Spleen (tissue), 11 donors: Measurements from ENCODE around the gene RNF150. TPM values are rescaled to one million over a fixed set of nuclear protein-coding genes. Genes with fewer than 3 reads are reported as not detected.

ENCODE experiments used
- DNase-seq: peaks from one replicate; pipeline ENCODE4 v3.0.0-alpha.2; 2020
- H3K27ac ChIP-seq, 8 donors: fragments of 200-600 bp; sonication (generic) in 7 of 8; 1 replicate in 4 of 8; 2 replicates in 4 of 8; pipeline versions ENCODE4 v1.5.0 to v1.8.0; 2016 to 2021; ENCODE audit warnings: inconsistent platforms in 4 of 8, mild to moderate bottlenecking in 4 of 8, moderate library complexity in 1 of 8
- H3K27me3 ChIP-seq, 7 donors: fragments of 200-600 bp; sonication (generic) in 6 of 7; replicated peaks in 1 of 7; 1 replicate in 4 of 7; 2 replicates in 3 of 7; pipeline versions ENCODE4 v1.5.0 to v1.8.0; 2016 to 2021; ENCODE audit warnings: inconsistent platforms in 3 of 7, mild to moderate bottlenecking in 1 of 7
- H3K36me3 ChIP-seq, 6 donors: fragments of 200-600 bp; sonication (generic) in 5 of 6; 1 replicate in 4 of 6; 2 replicates in 2 of 6; pipeline versions ENCODE4 v1.5.0 to v1.8.0; 2016 to 2021; ENCODE audit warnings: inconsistent platforms in 2 of 6
- H3K4me1 ChIP-seq, 6 donors: fragments of 200-600 bp; sonication (generic) in 5 of 6; 1 replicate in 3 of 6; 2 replicates in 3 of 6; pipeline versions ENCODE4 v1.5.0 to v1.8.0; 2016 to 2021; ENCODE audit warnings: inconsistent platforms in 3 of 6
- H3K4me3 ChIP-seq, 8 donors: fragments of 200-600 bp; sonication (generic) in 7 of 8; 1 replicate in 4 of 8; 2 replicates in 4 of 8; pipeline versions ENCODE4 v1.5.0 to v1.8.0; 2016 to 2021; ENCODE audit warnings: inconsistent platforms in 4 of 8, mild to moderate bottlenecking in 4 of 8, moderate library complexity in 2 of 8
- H3K9me3 ChIP-seq, 8 donors: fragments of 200-600 bp; sonication (generic) in 7 of 8; 1 replicate in 4 of 8; 2 replicates in 4 of 8; pipeline versions ENCODE4 v1.5.0 to v1.8.0; 2016 to 2021; ENCODE audit warnings: inconsistent platforms in 4 of 8
- CTCF ChIP-seq, 11 experiments: fragments of 200-600 bp in 7 of 11; fragments of 450-650 bp in 4 of 11; sonication (generic) in 4 of 11; IDR thresholded peaks in 8 of 11; conservative IDR thresholded peaks in 3 of 11; 1 replicate in 7 of 11; 2 replicates in 4 of 11; pipeline versions ENCODE4 v1.4.0 to v1.8.0; 2016 to 2021; ENCODE audit warnings: antibody characterized with exemption in 11 of 11, inconsistent platforms in 4 of 11, mild to moderate bottlenecking in 1 of 11
- POLR2A ChIP-seq, 3 donors: fragments of 450-650 bp; IDR thresholded peaks; one replicate each; pipeline ENCODE4 v1.5.1; 2017; ENCODE audit warnings: antibody characterized with exemption in 3 of 3, mild to moderate bottlenecking in 1 of 3
- POLR2AphosphoS5 ChIP-seq, 3 donors: sonication (generic); formaldehyde crosslinking; IDR thresholded peaks; one replicate each; pipeline ENCODE4 v1.5.1; 2017; ENCODE audit warnings: antibody characterized with exemption in 3 of 3
- WGBS, 5 donors: extraction: QIAGEN DNeasy Blood & Tissue Kit in 3 of 5; methylation state at CpG; one replicate each; pipeline versions ENCODE4 v1.1.5 to v1.1.7; 2013 to 2018; 5-methylcytosine and 5-hydroxymethylcytosine counted together
- intact Hi-C: fragments of 100-400 bp; cut with DNase I; formaldehyde crosslinking; loops from one replicate; pipeline ENCODE4 v1.15.0; 2023; ENCODE audit warnings: low total_unique reads
- polyA plus RNA-seq, 3 donors: library from polyadenylated mRNA; stranded (reverse); fragments of 200-250 nt; gene quantifications; one replicate each; pipeline ENCODE4 v1.2.1, GENCODE V29; 2013
- total RNA-seq, 7 donors: library from RNA; depleted of rRNA in 3 of 7; stranded (reverse); fragments of >200 nt in 3 of 7; fragmentation: NEBNext Ultra II Directional in 4 of 7; extraction: Animal tissue kit (Norgen Biotek cat#: 25700) in 4 of 7; gene quantifications; one replicate each; pipeline versions ENCODE4 v1.1.0 to v1.2.1, GENCODE V29; 2016 to 2021
- donor health status: healthy with polysubstance abuse.
- donor health status: DM: no; HTN: no; CAD: no; lungs with moderate emphysema.
- donor health status: DM: no; HTN: no; CAD: no.
- donor health status: Bipolar disorder and iron deficiency.
- donor health status: healthy.
- donor health status: DM: no; HTN: no; CAD: no.
- donor health status: DM: yes; HTN: yes; CAD: no.

RNF150 gene
- total and polyA plus RNA-seq, 10 donors = 1.2 to 42.1 (median 19.2) TPM

GRCh38 chr4:141066690-141067089 lies 66.6 kb downstream of the RNF150 start:
- intact Hi-C loops = no loop called here
- whole genome bisulfite sequencing, 5 donors = 93 to 99% (median 96%) methylated on average over 3 of the region's 3 CpGs

GRCh38 chr4:141065872-141066271 lies 67.4 kb downstream of the RNF150 start:
- H3K36me3 ChIP-seq = no peaks in the 10 kb centered on the region
- no peaks in the 10 kb centered on the region for H3K4me1 ChIP-seq
- intact Hi-C loops = no loop called here
- H3K9me3 ChIP-seq = peaks cover 0 to 3% (median 0%) of the 10 kb centered on the region in 8 donors
- no peak overlapping the region for H3K4me3 ChIP-seq
- no peaks in the 10 kb centered on the region for H3K27me3 ChIP-seq
- TF ChIP-seq POLR2AphosphoS5 (IDR thresholded peaks at IDR 0.05) (no peak), CTCF (IDR thresholded peaks at IDR 0.05 in 8 of 11, conservative IDR thresholded peaks at IDR 0.05 in 3 of 11) (no peak), POLR2A (IDR thresholded peaks at IDR 0.05) (no peak)
- H3K27ac ChIP-seq = no peak overlapping the region
- whole genome bisulfite sequencing, 5 donors = 79 to 90% (median 86%) methylated on average over 3 of the region's 3 CpGs
- DNase-seq = no peak

More at GRCh38 chr4:141066690-141067089, 66.6 kb downstream of the RNF150 start:
- H3K4me3 ChIP-seq = no peak overlapping the region
- no peak for TF ChIP-seq CTCF (IDR thresholded peaks at IDR 0.05 in 8 of 11, conservative IDR thresholded peaks at IDR 0.05 in 3 of 11)
- TF ChIP-seq POLR2AphosphoS5 (IDR thresholded peaks at IDR 0.05) = no peak
- TF ChIP-seq POLR2A (IDR thresholded peaks at IDR 0.05) = no peak
- no peak for DNase-seq
- H3K4me1 ChIP-seq = no peaks in the 10 kb centered on the region
- peaks cover 0 to 3% (median 0%) of the 10 kb centered on the region in 8 donors for H3K9me3 ChIP-seq
- no peak overlapping the region for H3K27ac ChIP-seq
- no peaks in the 10 kb centered on the region for H3K27me3 ChIP-seq
- H3K36me3 ChIP-seq = no peaks in the 10 kb centered on the region

- Histone ChIP-seq H3K36me3 (no peaks in the 10 kb centered on the region), H3K27ac (no peak overlapping the region), H3K9me3 (no peaks in the 10 kb centered on the region), H3K4me3 (no peak overlapping the region), H3K27me3 (no peaks in the 10 kb centered on the region), H3K4me1 (no peaks in the 10 kb centered on the region)
- TF ChIP-seq POLR2A (IDR thresholded peaks at IDR 0.05) = no peak
- intact Hi-C loops = no loop called here
- WGBS, 5 donors = 75 to 92% (median 84%) methylated on average over 4 of the region's 4 CpGs
- no peak for DNase-seq
Observed at GRCh38 chr4:141062651-141063050, 70.6 kb downstream of the RNF150 start.

GRCh38 chr4:141058591-141059512 lies 74.4 kb downstream of the RNF150 start:
- H3K4me3 ChIP-seq = no peak overlapping the region
- no peak for DNase-seq
- no peaks in the 10 kb centered on the region for H3K36me3 ChIP-seq
- no peak overlapping the region for H3K27ac ChIP-seq
- 73 to 77% (median 76%) methylated on average over 4 of the region's 4 CpGs for WGBS, 5 donors
- intact Hi-C loops = no loop called here
- H3K27me3 ChIP-seq = no peaks in the 10 kb centered on the region
- no peaks in the 10 kb centered on the region for H3K4me1 ChIP-seq
- TF ChIP-seq POLR2A (IDR thresholded peaks at IDR 0.05) (no peak), CTCF (IDR thresholded peaks at IDR 0.05 in 8 of 11, conservative IDR thresholded peaks at IDR 0.05 in 3 of 11) (no peak), POLR2AphosphoS5 (IDR thresholded peaks at IDR 0.05) (no peak)
- no peaks in the 10 kb centered on the region for H3K9me3 ChIP-seq
